GM23338 (cell line): ENCODE results near the gene ANKS1B. TPM values are rescaled to one million over a fixed set of nuclear protein-coding genes. Genes with fewer than 3 reads are reported as not detected.

Experiments used
- ATAC-seq: fragments of 200-7000 bp; cut with Tn5 transposase; 3 replicates; pipeline ENCODE4 v1.9.1; 2020
- DNase-seq: peaks from one replicate; pipeline ENCODE4 v3.0.0-alpha.2; 2015; ENCODE audit warnings: low spot score
- H2AFZ ChIP-seq: fragments of 200-600 bp; sonication (generic); 2 replicates; pipeline ENCODE4 v1.8.0; 2016; ENCODE audit warnings: antibody characterized with exemption, mild to moderate bottlenecking, moderate library complexity
- H3F3A ChIP-seq: fragments of 200-600 bp; sonication (generic); replicated peaks from 2 replicates; pipeline ENCODE4 v1.8.0; 2017; ENCODE audit warnings: antibody characterized with exemption, mixed run types, low read depth
- H3K27ac ChIP-seq: fragments of 200-600 bp; sonication (generic); 2 replicates; pipeline ENCODE4 v1.6.1; 2016; ENCODE audit warnings: low read depth
- H3K27me3 ChIP-seq: fragments of 200-600 bp; sonication (generic); 2 replicates; pipeline ENCODE4 v1.8.0; 2016; ENCODE audit warnings: mild to moderate bottlenecking, mixed run types, moderate library complexity; ENCODE audit not compliant: insufficient read depth
- H3K36me3 ChIP-seq: fragments of 200-600 bp; sonication (generic); 2 replicates; pipeline ENCODE4 v1.8.0; 2016; ENCODE audit warnings: mild to moderate bottlenecking; ENCODE audit not compliant: insufficient read depth
- H3K4me1 ChIP-seq: fragments of 200-600 bp; sonication (generic); 2 replicates; pipeline ENCODE4 v1.8.0; 2016; ENCODE audit warnings: mild to moderate bottlenecking, moderate library complexity; ENCODE audit not compliant: insufficient read depth
- H3K4me2 ChIP-seq: fragments of 200-600 bp; sonication (generic); 2 replicates; pipeline ENCODE4 v1.7.1; 2017; ENCODE audit warnings: mixed run types
- H3K4me3 ChIP-seq: fragments of 200-600 bp; sonication (generic); 2 replicates; pipeline ENCODE4 v1.6.1; 2016; ENCODE audit warnings: mixed run types
- H3K79me2 ChIP-seq: fragments of 200-600 bp; sonication (generic); replicated peaks from 2 replicates; pipeline ENCODE4 v1.8.0; 2017; ENCODE audit warnings: mild to moderate bottlenecking; ENCODE audit not compliant: insufficient read depth
- H3K9me2 ChIP-seq: fragments of 200-600 bp; sonication (generic); 2 replicates; pipeline ENCODE4 v1.8.0; 2017; ENCODE audit not compliant: insufficient read depth
- H4K20me1 ChIP-seq: fragments of 200-600 bp; sonication (generic); replicated peaks from 2 replicates; pipeline ENCODE4 v1.8.0; 2017; ENCODE audit warnings: mild to moderate bottlenecking; ENCODE audit not compliant: insufficient read depth
- H3K27ac Mint-ChIP-seq: 2 replicates; pipeline ENCODE4 v1.8.0; 2020; ENCODE audit warnings: inconsistent platforms, mild to moderate bottlenecking, moderate library complexity, mixed read lengths
- H3K27me3 Mint-ChIP-seq: 3 replicates; pipeline ENCODE4 v1.8.0; 2022; ENCODE audit warnings: low read depth, mild to moderate bottlenecking, moderate library complexity, mixed read lengths, inconsistent platforms; ENCODE audit not compliant: insufficient read depth, poor library complexity
- H3K36me3 Mint-ChIP-seq: 3 replicates; pipeline ENCODE4 v1.8.0; 2021; ENCODE audit warnings: low read depth, mild to moderate bottlenecking, inconsistent platforms, moderate library complexity, mixed read lengths
- H3K4me1 Mint-ChIP-seq: 3 replicates; pipeline ENCODE4 v1.8.0; 2020; ENCODE audit warnings: mild to moderate bottlenecking, inconsistent platforms, mixed read lengths
- H3K4me3 Mint-ChIP-seq: 3 replicates; pipeline ENCODE4 v1.8.0; 2021; ENCODE audit warnings: moderate library complexity, mild to moderate bottlenecking, inconsistent platforms, mixed read lengths
- H3K9me3 Mint-ChIP-seq: 3 replicates; pipeline ENCODE4 v1.8.0; 2020; ENCODE audit warnings: moderate library complexity, mild to moderate bottlenecking, inconsistent platforms, mixed read lengths
- CREB1 ChIP-seq: fragments of 250-450 bp; sonication (Bioruptor Pico); IDR thresholded peaks from 2 replicates; pipeline ENCODE4 v1.5.0; 2020; ENCODE audit warnings: low read depth, mild to moderate bottlenecking, moderate library complexity
- CTCF ChIP-seq, 2 experiments: fragments of 200-600 bp in 1 of 2; sonication (generic) in 1 of 2; conservative IDR thresholded peaks; 2 replicates each; pipeline versions ENCODE4 v1.5.1 to v1.6.1; 2016 to 2017; ENCODE audit warnings: antibody characterized with exemption in 2 of 2, low read depth in 2 of 2, mild to moderate bottlenecking in 2 of 2, moderate library complexity in 1 of 2
- ETS1 ChIP-seq: IDR thresholded peaks from 2 replicates; pipeline ENCODE4 v1.6.1; 2016; ENCODE audit warnings: antibody characterized with exemption
- EZH2 ChIP-seq: fragments of 200-600 bp; sonication (generic); IDR thresholded peaks from one replicate; pipeline ENCODE4 v1.8.0; 2017; ENCODE audit warnings: antibody characterized with exemption, mild to moderate bottlenecking, low read depth; ENCODE audit not compliant: unreplicated experiment
- EZH2phosphoT487 ChIP-seq: fragments of 200-600 bp; sonication (generic); IDR thresholded peaks from one replicate; pipeline ENCODE4 v1.8.1; 2018; ENCODE audit warnings: antibody characterized with exemption; ENCODE audit not compliant: unreplicated experiment
- JUNB ChIP-seq: IDR thresholded peaks from one replicate; pipeline ENCODE4 v1.6.1; 2016; ENCODE audit warnings: antibody characterized with exemption; ENCODE audit not compliant: unreplicated experiment
- NANOG ChIP-seq: IDR thresholded peaks from 2 replicates; pipeline ENCODE4 v1.6.1; 2016; ENCODE audit warnings: antibody characterized with exemption, borderline replicate concordance
- POLR2AphosphoS5 ChIP-seq: IDR thresholded peaks from 2 replicates; pipeline ENCODE4 v1.6.1; 2016; ENCODE audit warnings: antibody characterized with exemption, low read depth
- REST ChIP-seq: IDR thresholded peaks from one replicate; pipeline ENCODE4 v1.6.1; 2018; ENCODE audit warnings: antibody characterized with exemption; ENCODE audit not compliant: unreplicated experiment
- STAT1 ChIP-seq: IDR thresholded peaks from one replicate; pipeline ENCODE4 v1.6.1; 2016; ENCODE audit warnings: antibody characterized with exemption; ENCODE audit not compliant: unreplicated experiment
- ZNF114 ChIP-seq: fragments of 250-450 bp; sonication (Bioruptor Pico); IDR thresholded peaks from 2 replicates; pipeline ENCODE4 v1.5.0; 2020; ENCODE audit warnings: mild to moderate bottlenecking, moderate library complexity
- ZNF331 ChIP-seq: fragments of 250-450 bp; sonication (Bioruptor Pico); IDR thresholded peaks from 2 replicates; pipeline ENCODE4 v1.5.0; 2020; ENCODE audit warnings: low read depth, mild to moderate bottlenecking, moderate library complexity
- ZNF462 ChIP-seq: fragments of 250-450 bp; sonication (Bioruptor Pico); IDR thresholded peaks from 2 replicates; pipeline ENCODE4 v1.5.0; 2020; ENCODE audit warnings: mild to moderate bottlenecking, moderate library complexity
- polyA plus RNA-seq: library from polyadenylated mRNA; unstranded; fragments of >200 nt; fragmentation: Nextera tagmentation; extraction: Ambion mirVana; gene quantifications from 2 replicates; pipeline ENCODE4 v1.2.1, GENCODE V29; 2016
- total RNA-seq: library from RNA; depleted of rRNA; stranded (reverse); fragments of >200 nt; shearing (Covaris generic); gene quantifications from 2 replicates; pipeline ENCODE4 v1.2.3, GENCODE V29; 2014

Gene ANKS1B
- total and polyA plus RNA-seq, 2 experiments from 2014 or later, result 4.3 to 5.8 TPM

- no peaks in the 10 kb centered on the region for H3K27me3 ChIP-seq
- ATAC-seq (no peak), DNase-seq (no peak)
- Mint-ChIP-seq H3K4me3 (no peak overlapping the region), H3K36me3 (no peaks in the 10 kb centered on the region; the same call in 2 of the 3 replicates), H3K9me3 (no peaks in the 10 kb centered on the region), H3K27ac (no peak overlapping the region), H3K4me1 (no peaks in the 10 kb centered on the region), H3K27me3 (no peaks in the 10 kb centered on the region)
- H3K9me2 ChIP-seq, result 0 out of 2 replicates have a peak, but pooled peaks cover 3% of the 10 kb centered on the region
- no peak overlapping the region for H3K4me2 ChIP-seq
- no peak overlapping the region for H3K4me3 ChIP-seq
- H3K36me3 ChIP-seq, result no peaks in the 10 kb centered on the region
- no peaks in the 10 kb centered on the region for H3K4me1 ChIP-seq
- H3K27ac ChIP-seq, result no peak overlapping the region
- TF ChIP-seq POLR2AphosphoS5 (no peak), EZH2phosphoT487 (no peak), EZH2 (no peak), ZNF114 (no peak), CREB1 (CRISPR knock-in tag) (no peak), ZNF462 (CRISPR knock-in tag) (no peak), REST (no peak), ETS1 (no peak), STAT1 (no peak), ZNF331 (CRISPR knock-in tag) (no peak), CTCF (conservative IDR thresholded peaks at IDR 0.05; ENCODE audit: low read depth in 2 of 2) (no peak), NANOG (no peak), JUNB (no peak)
- H3K79me2 ChIP-seq, result no peaks in the 10 kb centered on the region
- H3F3A ChIP-seq, result no peaks in the 10 kb centered on the region
- no peaks in the 10 kb centered on the region for H4K20me1 ChIP-seq
- H2AFZ ChIP-seq, result no peak overlapping the region
Measured at GRCh38 chr12:100027671-100028070, 42.9 kb upstream of the ANKS1B start.
